Calu3 (cell line): ENCODE data around the gene ATXN7L1. TPM values are rescaled to one million over a fixed set of nuclear protein-coding genes. Genes with fewer than 3 reads are reported as not detected.

Experiments
- BruUV-seq: library from RNA; stranded (reverse); fragments of 400-500 nt; replicated peaks from 2 replicates; lab custom pipeline; 2021; lab: Mats Ljungman, UMichigan
- CTCF ChIA-PET: fragments of 300-600 bp; sonication (Branson Sonifier 250); formaldehyde crosslinking; loops from one replicate; lab custom pipeline; 2022; ENCODE audit warnings: antibody characterized with exemption; lab: Charles Lee
- DNase-seq: peaks from one replicate; pipeline ENCODE4 v3.0.0; 2022
- H3K27ac Mint-ChIP-seq: one replicate; pipeline ENCODE4 v1.8.0; 2022; ENCODE audit warnings: mixed read lengths; ENCODE audit not compliant: unreplicated experiment
- H3K27me3 Mint-ChIP-seq: one replicate; pipeline ENCODE4 v1.8.0; 2022; ENCODE audit warnings: mixed read lengths; ENCODE audit not compliant: unreplicated experiment
- H3K36me3 Mint-ChIP-seq: one replicate; pipeline ENCODE4 v1.8.0; 2022; ENCODE audit warnings: mild to moderate bottlenecking, moderate library complexity, mixed read lengths; ENCODE audit not compliant: insufficient read depth, unreplicated experiment
- H3K4me1 Mint-ChIP-seq: one replicate; pipeline ENCODE4 v1.8.0; 2022; ENCODE audit warnings: mild to moderate bottlenecking, low read depth, mixed read lengths; ENCODE audit not compliant: unreplicated experiment
- H3K4me3 Mint-ChIP-seq: one replicate; pipeline ENCODE4 v1.8.0; 2022; ENCODE audit warnings: mild to moderate bottlenecking, low read depth, moderate library complexity, mixed read lengths; ENCODE audit not compliant: unreplicated experiment
- H3K9me3 Mint-ChIP-seq: one replicate; pipeline ENCODE4 v1.8.0; 2022; ENCODE audit warnings: low read depth, mixed read lengths; ENCODE audit not compliant: unreplicated experiment
- intact Hi-C: fragments of 100-400 bp; cut with micrococcal nuclease; formaldehyde crosslinking; loops from one replicate; pipeline ENCODE4 v1.10.0; 2022; ENCODE audit not compliant: unreplicated experiment
- total RNA-seq: library from RNA; stranded (reverse); gene quantifications from 2 replicates; pipeline ENCODE4 v1.2.3, GENCODE V29; 2022
- TF ChIP-seq, protein P1 (sequence below): fragments of 200-600 bp; IDR thresholded peaks from one replicate; pipeline ENCODE4 v1.8.0; 2022; ENCODE audit warnings: antibody characterized with exemption; ENCODE audit not compliant: unreplicated experiment

The ATXN7L1 gene
- total RNA-seq, 1 experiment from 2014 or later, result 12.0 TPM

GRCh38 chr7:105661625-105662024 lies 214.8 kb downstream of the ATXN7L1 start:
- Mint-ChIP-seq H3K9me3 (no peaks in the 10 kb centered on the region), H3K4me3 (no peak overlapping the region), H3K27ac (no peak overlapping the region), H3K27me3 (no peaks in the 10 kb centered on the region), H3K4me1 (peaks cover 11% of the 10 kb centered on the region), H3K36me3 (peaks cover 6% of the 10 kb centered on the region)
- CTCF ChIA-PET, result no interaction called here
- TF ChIP-seq, protein P1, sequence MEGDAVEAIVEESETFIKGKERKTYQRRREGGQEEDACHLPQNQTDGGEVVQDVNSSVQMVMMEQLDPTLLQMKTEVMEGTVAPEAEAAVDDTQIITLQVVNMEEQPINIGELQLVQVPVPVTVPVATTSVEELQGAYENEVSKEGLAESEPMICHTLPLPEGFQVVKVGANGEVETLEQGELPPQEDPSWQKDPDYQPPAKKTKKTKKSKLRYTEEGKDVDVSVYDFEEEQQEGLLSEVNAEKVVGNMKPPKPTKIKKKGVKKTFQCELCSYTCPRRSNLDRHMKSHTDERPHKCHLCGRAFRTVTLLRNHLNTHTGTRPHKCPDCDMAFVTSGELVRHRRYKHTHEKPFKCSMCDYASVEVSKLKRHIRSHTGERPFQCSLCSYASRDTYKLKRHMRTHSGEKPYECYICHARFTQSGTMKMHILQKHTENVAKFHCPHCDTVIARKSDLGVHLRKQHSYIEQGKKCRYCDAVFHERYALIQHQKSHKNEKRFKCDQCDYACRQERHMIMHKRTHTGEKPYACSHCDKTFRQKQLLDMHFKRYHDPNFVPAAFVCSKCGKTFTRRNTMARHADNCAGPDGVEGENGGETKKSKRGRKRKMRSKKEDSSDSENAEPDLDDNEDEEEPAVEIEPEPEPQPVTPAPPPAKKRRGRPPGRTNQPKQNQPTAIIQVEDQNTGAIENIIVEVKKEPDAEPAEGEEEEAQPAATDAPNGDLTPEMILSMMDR, result no peak
- intact Hi-C loops, result no loop called here
- no peak for DNase-seq
- no TSS peak for BruUV-seq

- DNase-seq, result peak; percentile 48
- BruUV-seq, result no TSS peak
- Mint-ChIP-seq H3K27ac (no peak overlapping the region), H3K4me3 (no peak overlapping the region), H3K27me3 (no peaks in the 10 kb centered on the region), H3K9me3 (no peaks in the 10 kb centered on the region), H3K36me3 (no peaks in the 10 kb centered on the region), H3K4me1 (no peaks in the 10 kb centered on the region)
- TF ChIP-seq, protein P1, result peak; percentile 77
- intact Hi-C loops, result loop anchor here (10.0 kb wide), 3 partner anchors 218 to 498 kb away; partner anchors contain the start of gene ATXN7L1
- CTCF ChIA-PET, result interaction anchor here (0.7 to 1.1 kb wide), 4 partner anchors 95 to 386 kb away, joined by 3 to 5 read pairs (median 3); no protein-coding TSS in a partner anchor
These were observed 219.4 kb downstream of the ATXN7L1 start for GRCh38 chr7:105656922-105657521.

DNA sequence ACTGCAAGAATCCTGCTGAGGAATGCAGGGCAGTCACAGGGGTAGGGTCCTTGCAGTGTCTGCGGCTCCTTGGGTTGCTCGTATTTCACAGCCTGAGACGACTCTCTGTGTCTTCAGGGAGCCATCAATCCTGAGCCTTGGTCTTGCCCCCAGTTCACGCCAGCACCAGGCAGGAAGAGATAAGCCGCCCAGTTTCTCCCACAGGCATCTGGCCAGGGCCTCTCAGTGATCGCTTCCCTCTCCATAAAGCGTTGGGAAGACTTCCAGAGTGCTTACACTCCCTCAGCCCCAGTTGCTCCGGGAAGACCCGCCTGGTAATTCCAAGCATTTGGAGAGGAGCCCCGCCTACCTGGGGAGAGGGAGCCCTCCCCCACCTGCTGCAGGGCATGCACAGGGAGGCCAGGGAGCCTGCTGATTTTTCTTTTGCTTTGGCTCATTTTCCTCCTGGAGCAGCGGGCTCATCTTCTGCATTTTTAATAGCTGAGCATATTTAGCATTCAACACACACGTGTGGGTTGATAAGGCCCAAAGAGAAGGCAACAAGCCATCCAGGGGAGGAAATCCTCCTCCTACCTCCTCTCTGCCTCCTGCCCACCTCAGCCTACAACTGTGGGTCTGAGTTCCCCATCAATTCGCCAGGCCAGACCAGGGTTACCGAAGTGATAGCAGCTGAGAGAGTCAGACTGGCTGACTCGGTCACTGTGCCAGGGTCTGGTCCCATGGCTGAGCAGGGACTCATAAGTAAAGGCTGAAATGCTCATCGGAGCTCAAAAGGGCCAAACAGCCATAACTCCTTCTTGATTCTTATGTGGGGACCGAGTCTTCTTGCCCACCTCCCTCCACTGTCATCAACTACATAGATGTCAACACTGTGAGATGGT lies 220.7 kb downstream of the ATXN7L1 start:
- Mint-ChIP-seq H3K9me3 (no peaks in the 10 kb centered on the region), H3K27ac (no peak overlapping the region), H3K27me3 (no peaks in the 10 kb centered on the region), H3K4me1 (no peaks in the 10 kb centered on the region), H3K36me3 (no peaks in the 10 kb centered on the region), H3K4me3 (no peak overlapping the region)
- DNase-seq, result no peak
- CTCF ChIA-PET, result interaction anchor here (0.7 kb wide), 1 partner anchor 360 kb away, joined by 3 read pairs; no protein-coding TSS in a partner anchor
- intact Hi-C loops, result loop anchor here (10.0 kb wide), 3 partner anchors 219 to 499 kb away; partner anchors contain the start of gene ATXN7L1
- no TSS peak for BruUV-seq
- TF ChIP-seq, protein P1, result no peak

DNA sequence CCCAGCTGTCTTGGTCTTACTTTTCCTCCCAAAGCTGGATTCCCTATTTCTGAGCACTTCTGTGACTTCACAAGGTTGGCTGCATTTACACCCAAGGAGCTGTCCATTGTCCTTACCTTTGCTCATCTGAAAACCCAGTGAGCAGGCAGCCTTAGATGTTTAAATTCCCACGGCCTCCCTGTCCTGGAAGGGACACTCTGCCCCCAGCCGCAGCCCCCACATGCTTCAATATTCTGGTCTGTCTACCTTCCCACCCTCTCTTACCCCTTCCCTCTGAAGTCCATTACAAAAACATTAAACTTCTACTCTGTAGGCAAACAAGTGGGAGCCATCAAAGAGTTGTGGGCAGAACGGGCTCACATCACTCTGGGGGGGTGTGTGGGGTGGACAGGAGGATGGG lies 221.3 kb downstream of the ATXN7L1 start:
- BruUV-seq, result no TSS peak
- Mint-ChIP-seq H3K4me3 (no peak overlapping the region), H3K4me1 (peaks cover 4% of the 10 kb centered on the region), H3K27me3 (no peaks in the 10 kb centered on the region), H3K9me3 (no peaks in the 10 kb centered on the region), H3K27ac (no peak overlapping the region), H3K36me3 (no peaks in the 10 kb centered on the region)
- TF ChIP-seq, protein P1, result no peak
- CTCF ChIA-PET, result interaction anchor here (0.7 kb wide), 1 partner anchor 360 kb away, joined by 3 read pairs; no protein-coding TSS in a partner anchor
- no peak for DNase-seq
- intact Hi-C loops, result loop anchor here (10.0 kb wide), 3 partner anchors 220 to 500 kb away; partner anchors contain the start of gene ATXN7L1
